OCI-LY3 (cell line): ENCODE measurements around the gene GK2.

Experiments used
- H2AFZ ChIP-seq: fragments of 200-600, 300-600 bp; shearing (Covaris generic); 2 replicates; pipeline ENCODE4 v1.6.0; 2014; ENCODE audit warnings: antibody characterized with exemption, low read depth, low read length
- H3K27ac ChIP-seq: fragments of 200-600, 300-600 bp; sonication (generic); 2 replicates; pipeline ENCODE4 v1.5.1; 2014; ENCODE audit warnings: mild to moderate bottlenecking, low read length, moderate library complexity, mixed read lengths
- H3K27me3 ChIP-seq: fragments of 200-600, 300-600 bp; sonication (generic); 2 replicates; pipeline ENCODE4 v1.6.1; 2014; ENCODE audit warnings: low read depth, low read length, mixed read lengths
- H3K36me3 ChIP-seq: fragments of 200-600, 300-600 bp; sonication (generic); replicated peaks from 2 replicates; pipeline ENCODE3; 2014; ENCODE audit warnings: low read depth, low read length, mixed read lengths
- H3K4me1 ChIP-seq: fragments of 300-600, 200-600 bp; sonication (generic); 2 replicates; pipeline ENCODE4 v1.6.1; 2014; ENCODE audit warnings: low read length, mixed read lengths
- H3K4me2 ChIP-seq: fragments of 200-600, 300-600 bp; sonication (generic); 2 replicates; pipeline ENCODE4 v1.6.1; 2014; ENCODE audit warnings: low read length, mixed read lengths
- H3K4me3 ChIP-seq: fragments of 300-600, 200-600 bp; sonication (generic); 2 replicates; pipeline ENCODE4 v1.5.1; 2014; ENCODE audit warnings: antibody characterized with exemption, mild to moderate bottlenecking, low read length, moderate library complexity
- H3K79me2 ChIP-seq: fragments of 300-600, 200-600 bp; shearing (Covaris generic); 2 replicates; pipeline ENCODE4 v1.6.1; 2014; ENCODE audit warnings: mild to moderate bottlenecking, low read length, mixed read lengths
- H3K9ac ChIP-seq: fragments of 300-600, 200-600 bp; shearing (Covaris generic); 2 replicates; pipeline ENCODE4 v1.6.0; 2014; ENCODE audit warnings: mild to moderate bottlenecking, low read length, moderate library complexity
- H3K9me3 ChIP-seq: fragments of 200-600, 300-600 bp; shearing (Covaris generic); 2 replicates; pipeline ENCODE4 v1.6.1; 2014; ENCODE audit warnings: low read length, mixed read lengths; ENCODE audit not compliant: insufficient read depth
- H4K20me1 ChIP-seq: fragments of 200-600, 300-600 bp; sonication (generic); 2 replicates; pipeline ENCODE4 v1.6.1; 2016; ENCODE audit warnings: low read length, mixed read lengths; ENCODE audit not compliant: insufficient read depth
- EZH2phosphoT487 ChIP-seq: fragments of 200-600 bp; shearing (Covaris generic); IDR thresholded peaks from 2 replicates; pipeline ENCODE4 v1.6.1; 2018; ENCODE audit warnings: antibody characterized with exemption, mixed run types, low read depth
- TF ChIP-seq, protein P1 (sequence below): fragments of 200-600, 300-600 bp; sonication (generic); IDR thresholded peaks from 2 replicates; pipeline ENCODE4 v1.5.1; 2014; ENCODE audit warnings: antibody characterized with exemption, low read length, low read depth

Gene GK2

DNA sequence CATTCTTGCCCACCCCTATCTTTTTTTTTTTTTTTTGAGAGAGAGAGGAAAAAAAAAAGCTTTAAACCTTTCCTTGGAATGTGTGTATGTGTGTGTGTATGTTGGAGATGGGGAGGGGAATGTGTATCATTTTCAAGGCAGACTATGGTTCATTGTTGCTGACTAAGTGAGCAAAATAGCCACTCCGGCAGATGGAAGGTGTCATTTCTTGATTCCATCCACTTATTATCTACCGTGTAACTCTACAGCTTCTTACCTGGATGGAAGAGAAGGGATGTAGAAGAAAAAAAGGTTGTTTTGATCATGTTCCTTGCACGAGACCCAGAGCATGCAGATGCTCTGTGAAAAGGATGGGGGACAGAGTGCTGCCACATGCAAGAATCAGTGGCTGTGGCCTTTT is 5.9 kb upstream of the GK2 start:
- Histone ChIP-seq H3K79me2 (no peaks in the 10 kb centered on the region), H3K27me3 (no peaks in the 10 kb centered on the region), H3K9me3 (no peaks in the 10 kb centered on the region), H4K20me1 (no peaks in the 10 kb centered on the region), H3K4me1 (no peaks in the 10 kb centered on the region), H3K4me2 (no peak overlapping the region), H3K27ac (no peak overlapping the region), H3K36me3 (no peaks in the 10 kb centered on the region), H3K4me3 (no peak overlapping the region), H2AFZ (no peak overlapping the region), H3K9ac (no peak overlapping the region)
- TF ChIP-seq EZH2phosphoT487 = no peak
- TF ChIP-seq, protein P1, sequence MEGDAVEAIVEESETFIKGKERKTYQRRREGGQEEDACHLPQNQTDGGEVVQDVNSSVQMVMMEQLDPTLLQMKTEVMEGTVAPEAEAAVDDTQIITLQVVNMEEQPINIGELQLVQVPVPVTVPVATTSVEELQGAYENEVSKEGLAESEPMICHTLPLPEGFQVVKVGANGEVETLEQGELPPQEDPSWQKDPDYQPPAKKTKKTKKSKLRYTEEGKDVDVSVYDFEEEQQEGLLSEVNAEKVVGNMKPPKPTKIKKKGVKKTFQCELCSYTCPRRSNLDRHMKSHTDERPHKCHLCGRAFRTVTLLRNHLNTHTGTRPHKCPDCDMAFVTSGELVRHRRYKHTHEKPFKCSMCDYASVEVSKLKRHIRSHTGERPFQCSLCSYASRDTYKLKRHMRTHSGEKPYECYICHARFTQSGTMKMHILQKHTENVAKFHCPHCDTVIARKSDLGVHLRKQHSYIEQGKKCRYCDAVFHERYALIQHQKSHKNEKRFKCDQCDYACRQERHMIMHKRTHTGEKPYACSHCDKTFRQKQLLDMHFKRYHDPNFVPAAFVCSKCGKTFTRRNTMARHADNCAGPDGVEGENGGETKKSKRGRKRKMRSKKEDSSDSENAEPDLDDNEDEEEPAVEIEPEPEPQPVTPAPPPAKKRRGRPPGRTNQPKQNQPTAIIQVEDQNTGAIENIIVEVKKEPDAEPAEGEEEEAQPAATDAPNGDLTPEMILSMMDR = no peak

- TF ChIP-seq, protein P1 = no peak
- TF ChIP-seq EZH2phosphoT487 = no peak
- no peak overlapping the region for H3K9ac ChIP-seq
- H3K27me3 ChIP-seq = no peaks in the 10 kb centered on the region
Measured at GRCh38 chr4:79413032-79413885, 5.2 kb upstream of the GK2 start.

GRCh38 chr4:79404666-79405065 is 3.4 kb downstream of the GK2 start:
- Histone ChIP-seq H4K20me1 (no peaks in the 10 kb centered on the region), H3K27me3 (no peaks in the 10 kb centered on the region), H3K27ac (no peak overlapping the region), H3K4me1 (no peaks in the 10 kb centered on the region), H3K36me3 (no peaks in the 10 kb centered on the region), H3K4me3 (no peak overlapping the region), H2AFZ (no peak overlapping the region), H3K9ac (no peak overlapping the region), H3K9me3 (no peaks in the 10 kb centered on the region), H3K79me2 (no peaks in the 10 kb centered on the region), H3K4me2 (no peak overlapping the region)
- TF ChIP-seq, protein P1 = no peak
- TF ChIP-seq EZH2phosphoT487 = no peak

More at GRCh38 chr4:79413032-79413885, 5.2 kb upstream of the GK2 start:
- Histone ChIP-seq H3K36me3 (no peaks in the 10 kb centered on the region), H3K4me3 (no peak overlapping the region), H3K27ac (no peak overlapping the region), H3K9me3 (no peaks in the 10 kb centered on the region), H3K4me2 (no peak overlapping the region), H4K20me1 (no peaks in the 10 kb centered on the region), H3K4me1 (no peaks in the 10 kb centered on the region), H3K79me2 (no peaks in the 10 kb centered on the region), H2AFZ (no peak overlapping the region)

GRCh38 chr4:79403356-79403755 is 4.7 kb downstream of the GK2 start:
- H3K9ac ChIP-seq = no peak overlapping the region
- no peaks in the 10 kb centered on the region for H3K9me3 ChIP-seq
- H3K27ac ChIP-seq = no peak overlapping the region
- TF ChIP-seq EZH2phosphoT487 = no peak
- TF ChIP-seq, protein P1 = no peak
- no peaks in the 10 kb centered on the region for H3K36me3 ChIP-seq
- no peak overlapping the region for H2AFZ ChIP-seq
- no peak overlapping the region for H3K4me3 ChIP-seq
- H3K4me2 ChIP-seq = no peak overlapping the region
- no peaks in the 10 kb centered on the region for H3K79me2 ChIP-seq
- H4K20me1 ChIP-seq = no peaks in the 10 kb centered on the region
- no peaks in the 10 kb centered on the region for H3K4me1 ChIP-seq
- H3K27me3 ChIP-seq = no peaks in the 10 kb centered on the region
